ENCODE measurements around the gene DPCD. TPM values are rescaled to one million over a fixed set of nuclear protein-coding genes. Genes with fewer than 3 reads are reported as not detected.

Gene DPCD
- total and polyA plus RNA-seq, 2 donors (not counting 3 experiments of a cell fraction or from before 2014, with no cell fraction given), result 25.3 to 39.3 TPM

DNA sequence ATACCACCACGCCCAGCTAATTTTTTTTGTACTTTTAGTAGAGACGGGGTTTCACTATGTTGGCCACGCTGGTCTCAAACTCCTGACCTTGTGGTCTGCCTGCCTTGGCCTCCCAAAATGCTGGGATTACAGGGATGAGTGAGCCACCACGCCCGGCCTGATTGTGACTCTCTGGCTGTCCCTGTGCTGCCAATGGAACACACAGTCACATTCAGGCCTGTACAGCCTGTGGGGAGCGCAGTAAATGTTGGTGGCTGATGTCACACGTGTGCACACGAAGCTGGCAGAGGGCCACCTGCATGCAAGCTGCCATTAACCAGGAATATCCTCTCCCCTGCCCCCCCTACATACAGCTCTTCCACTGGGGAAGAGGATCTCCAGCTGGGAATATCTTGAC is 22.2 kb upstream of the DPCD start:
- peaks cover 26 to 27% of the 10 kb centered on the region in 2 experiments for H3K27me3 ChIP-seq (ENCODE audit: control insufficient read depth in 2 of 2, insufficient read depth in 2 of 2, low read length in 2 of 2)
- no peak overlapping the region for H3K4me2 ChIP-seq (ENCODE audit: insufficient read depth, low read length)
- no peaks in the 10 kb centered on the region for H3K36me3 ChIP-seq (ENCODE audit: control insufficient read depth in 2 of 2, extremely low read depth in 1 of 2, insufficient read depth in 2 of 2, low read length in 2 of 2)
- dilution Hi-C loops (cut with MboI; ENCODE audit: extremely low pct_ligation_motif_present, low sequenced_read_pairs) (no loop called here), intact Hi-C loops (cut with micrococcal nuclease) (no loop called here)
- no peak for FAIRE-seq
- H3K79me2 ChIP-seq (ENCODE audit: control insufficient read depth, insufficient read depth, low read length), result no peaks in the 10 kb centered on the region
- H2AFZ ChIP-seq (ENCODE audit: low read depth, low read length), result no peak overlapping the region
- ChIA-PET POLR2A (no interaction called here), CTCF (no interaction called here)
- peaks cover 7% of the 10 kb centered on the region for H3K4me1 ChIP-seq (ENCODE audit: control insufficient read depth, extremely low read depth, insufficient read depth, low read length)
- no peak for DNase-seq (ENCODE audit: low read depth, low spot score)
- H4K20me1 ChIP-seq (replicated peaks; ENCODE audit: control insufficient read depth, extremely low read depth, insufficient read depth, low read length), result no peaks in the 10 kb centered on the region
- no peak overlapping the region for H3K27ac ChIP-seq (ENCODE audit: insufficient read depth, low read depth, low read length)
- no peak overlapping the region for H3K4me3 ChIP-seq (replicated peaks in 1 of 3; ENCODE audit: insufficient read depth in 1 of 3, low read depth in 1 of 3, low read length in 3 of 3)
- no peaks in the 10 kb centered on the region for H3K9me3 ChIP-seq (replicated peaks; ENCODE audit: control insufficient read depth, insufficient read depth, low read length)
- no peak overlapping the region for H3K9ac ChIP-seq (replicated peaks; ENCODE audit: extremely low read depth, insufficient read depth, low read length)
- no peaks in the 10 kb centered on the region for H3K9me1 ChIP-seq (replicated peaks; ENCODE audit: control insufficient read depth, extremely low read depth, insufficient read depth, low read length)
- BruUV-seq (replicated peaks), result no TSS peak
- no peak for TF ChIP-seq MYC (IDR thresholded peaks at IDR 0.05; ENCODE audit: low read depth, low read length)
- TF ChIP-seq FOS (IDR thresholded peaks at IDR 0.05; ENCODE audit: borderline replicate concordance, insufficient read depth, low read length), result no peak
- no peak for TF ChIP-seq JUN (IDR thresholded peaks at IDR 0.05; ENCODE audit: borderline replicate concordance, insufficient read depth, insufficient read length, low read depth)
- TF ChIP-seq, protein P1, sequence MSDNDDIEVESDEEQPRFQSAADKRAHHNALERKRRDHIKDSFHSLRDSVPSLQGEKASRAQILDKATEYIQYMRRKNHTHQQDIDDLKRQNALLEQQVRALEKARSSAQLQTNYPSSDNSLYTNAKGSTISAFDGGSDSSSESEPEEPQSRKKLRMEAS (IDR thresholded peaks at IDR 0.05; ENCODE audit: insufficient read depth, insufficient read length), result no peak
- no peak for TF ChIP-seq POLR2AphosphoS5 (IDR thresholded peaks at IDR 0.05; ENCODE audit: insufficient read depth, low read depth, low read length)
- no peak for TF ChIP-seq GATA2 (IDR thresholded peaks at IDR 0.05; ENCODE audit: insufficient read depth, insufficient read length, low read depth, low read length)

DNA sequence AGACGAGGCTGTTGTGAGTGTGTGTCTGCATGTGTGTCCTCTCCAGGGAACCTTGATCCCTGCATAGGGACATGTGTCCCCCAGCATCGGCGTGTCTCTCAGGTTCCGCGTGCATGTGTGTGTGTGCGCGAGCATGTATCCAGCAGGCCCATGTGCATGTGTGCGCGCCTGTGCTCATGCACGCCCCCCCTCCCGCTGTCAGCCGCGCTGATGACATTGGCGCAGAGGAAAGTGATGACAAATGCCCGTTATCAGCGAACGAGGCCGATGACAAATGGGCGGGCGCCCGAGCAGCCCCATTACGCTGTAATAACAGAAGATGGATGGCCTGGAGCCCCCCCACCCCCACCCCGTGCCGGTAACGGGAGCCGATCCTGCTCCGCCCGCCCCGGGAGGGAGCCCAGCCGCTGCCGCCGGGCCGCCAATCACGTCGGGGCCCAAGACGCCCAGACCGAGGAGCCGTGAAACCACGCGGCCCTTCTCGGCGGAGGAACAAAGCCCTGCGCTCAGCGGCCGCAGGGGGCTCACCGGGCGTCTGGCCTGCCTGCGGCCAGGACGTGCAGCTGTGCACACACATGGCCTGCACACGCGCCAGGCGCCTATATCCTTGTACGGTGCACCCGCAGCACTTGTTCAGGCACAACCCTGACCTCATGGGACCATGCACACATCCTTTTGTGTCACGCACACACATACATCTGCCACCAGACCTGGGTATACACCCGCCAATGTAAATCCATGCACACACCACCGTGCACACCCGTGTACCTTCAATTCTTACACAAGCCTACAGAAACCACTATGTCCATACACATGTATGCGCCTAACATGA is 21.6 kb upstream of the DPCD start:
- dilution Hi-C loops (cut with MboI; ENCODE audit: extremely low pct_ligation_motif_present, low sequenced_read_pairs), result no loop called here
- no TSS peak for BruUV-seq (replicated peaks)
- H2AFZ ChIP-seq (ENCODE audit: low read depth, low read length), result no peak overlapping the region
- no peaks in the 10 kb centered on the region for H3K9me1 ChIP-seq (replicated peaks; ENCODE audit: control insufficient read depth, extremely low read depth, insufficient read depth, low read length)
- H3K4me2 ChIP-seq (ENCODE audit: insufficient read depth, low read length), result no peak overlapping the region
- no peaks in the 10 kb centered on the region for H4K20me1 ChIP-seq (replicated peaks; ENCODE audit: control insufficient read depth, extremely low read depth, insufficient read depth, low read length)
- no peak overlapping the region for H3K27ac ChIP-seq (ENCODE audit: insufficient read depth, low read depth, low read length)
- H3K4me3 ChIP-seq (replicated peaks in 1 of 3; ENCODE audit: insufficient read depth in 1 of 3, low read depth in 1 of 3, low read length in 3 of 3), result peak overlapping the region in 1 of 3 experiments; percentile 6
- no peaks in the 10 kb centered on the region for H3K9me3 ChIP-seq (replicated peaks; ENCODE audit: control insufficient read depth, insufficient read depth, low read length)
- DNase-seq (ENCODE audit: low read depth, low spot score) (peak; percentile 14), FAIRE-seq (no peak)
- TF ChIP-seq EZH2 (IDR thresholded peaks at IDR 0.05; ENCODE audit: borderline replicate concordance, low read depth, low read length, severe bottlenecking), result peak; percentile 57
- TF ChIP-seq POLR2A (IDR thresholded peaks at IDR 0.05; ENCODE audit: low read depth, low read length), result no peak
- intact Hi-C loops (cut with micrococcal nuclease), result no loop called here
- no peaks in the 10 kb centered on the region for H3K79me2 ChIP-seq (ENCODE audit: control insufficient read depth, insufficient read depth, low read length)
- H3K27me3 ChIP-seq (ENCODE audit: control insufficient read depth in 2 of 2, insufficient read depth in 2 of 2, low read length in 2 of 2), result peaks cover 26 to 27% of the 10 kb centered on the region in 2 experiments
- H3K9ac ChIP-seq (replicated peaks; ENCODE audit: extremely low read depth, insufficient read depth, low read length), result no peak overlapping the region
- H3K36me3 ChIP-seq (ENCODE audit: control insufficient read depth in 2 of 2, extremely low read depth in 1 of 2, insufficient read depth in 2 of 2, low read length in 2 of 2), result no peaks in the 10 kb centered on the region
- ChIA-PET POLR2A (no interaction called here), CTCF (no interaction called here)
- peaks cover 7% of the 10 kb centered on the region for H3K4me1 ChIP-seq (ENCODE audit: control insufficient read depth, extremely low read depth, insufficient read depth, low read length)

Data from endothelial cell of umbilical vein (primary cell).